OCI-LY7 (cell line): ENCODE results near the gene TDRD5. TPM values are rescaled to one million over a fixed set of nuclear protein-coding genes. Genes with fewer than 3 reads are reported as not detected.
"Not testable (repeated sequence)": the region's sequence is repeated elsewhere in the genome, so short reads cannot be mapped to it uniquely, and the experiment has no call there.

Source experiments
- BruUV-seq: library from RNA; stranded (reverse); fragments of 400-500 nt; replicated peaks from 2 replicates; lab custom pipeline; 2021; lab: Mats Ljungman, UMichigan
- CTCF ChIA-PET: fragments of 300-600 bp; sonication (Branson Sonifier 250); formaldehyde crosslinking; loops from one replicate; lab custom pipeline; 2022; ENCODE audit warnings: antibody characterized with exemption; ENCODE audit not compliant: unreplicated experiment; lab: Charles Lee
- POLR2A ChIA-PET: fragments of 300-600 bp; sonication (Branson Sonifier 250); formaldehyde crosslinking; loops from one replicate; lab custom pipeline; 2022; ENCODE audit warnings: antibody characterized with exemption; lab: Charles Lee
- DNase-seq: peaks from one replicate; pipeline ENCODE4 v3.0.0-alpha.2; 2015; ENCODE audit warnings: low spot score
- H2AFZ ChIP-seq: fragments of 200-600 bp; sonication (generic), shearing (Covaris generic); 2 replicates; pipeline ENCODE4 v1.6.1; 2014; ENCODE audit warnings: mild to moderate bottlenecking, antibody characterized with exemption, low read length, moderate library complexity
- H3K27ac ChIP-seq: fragments of 200-600 bp; sonication (generic); 2 replicates; pipeline ENCODE4 v1.5.1; 2014; ENCODE audit warnings: mixed run types, low read depth, mild to moderate bottlenecking, moderate library complexity, low read length, inconsistent platforms; ENCODE audit not compliant: poor library complexity, severe bottlenecking
- H3K36me3 ChIP-seq: fragments of 200-600 bp; sonication (generic); 2 replicates; pipeline ENCODE4 v1.6.1; 2014; ENCODE audit warnings: mild to moderate bottlenecking, antibody characterized with exemption, low read length, moderate library complexity, mixed read lengths; ENCODE audit not compliant: insufficient read depth
- H3K4me1 ChIP-seq: fragments of 200-600 bp; sonication (generic); 2 replicates; pipeline ENCODE4 v1.5.1; 2014; ENCODE audit warnings: mild to moderate bottlenecking, low read length; ENCODE audit not compliant: insufficient read depth, poor library complexity, severe bottlenecking
- H3K4me2 ChIP-seq: fragments of 200-600 bp; sonication (generic); 2 replicates; pipeline ENCODE4 v1.6.1; 2014; ENCODE audit warnings: mild to moderate bottlenecking, low read length
- H3K4me3 ChIP-seq: fragments of 200-600 bp; sonication (generic); 2 replicates; pipeline ENCODE4 v1.5.1; 2014; ENCODE audit warnings: mild to moderate bottlenecking, low read depth, low read length; ENCODE audit not compliant: poor library complexity, severe bottlenecking
- H3K79me2 ChIP-seq: fragments of 200-600 bp; sonication (generic); 2 replicates; pipeline ENCODE4 v1.6.1; 2016; ENCODE audit warnings: low read depth, mild to moderate bottlenecking, low read length, moderate library complexity, mixed read lengths; ENCODE audit not compliant: insufficient read depth
- H3K9me2 ChIP-seq: fragments of 200-600 bp; sonication (generic); 2 replicates; pipeline ENCODE4 v1.6.1; 2016; ENCODE audit warnings: mild to moderate bottlenecking, low read length, mixed read lengths; ENCODE audit not compliant: insufficient read depth
- H3K9me3 ChIP-seq: fragments of 200-600 bp; sonication (generic); 2 replicates; pipeline ENCODE4 v1.6.1; 2014; ENCODE audit warnings: mild to moderate bottlenecking, mixed run types, low read length, mixed read lengths
- H4K20me1 ChIP-seq: fragments of 200-600 bp; sonication (generic); 2 replicates; pipeline ENCODE4 v1.6.1; 2014; ENCODE audit warnings: mild to moderate bottlenecking, antibody characterized with exemption, low read length, moderate library complexity, mixed read lengths; ENCODE audit not compliant: insufficient read depth
- EZH2phosphoT487 ChIP-seq: fragments of 200-600 bp; sonication (generic); IDR thresholded peaks from 2 replicates; pipeline ENCODE4 v1.6.1; 2018; ENCODE audit warnings: low read depth, borderline replicate concordance, mild to moderate bottlenecking, mixed run types, antibody characterized with exemption, low read length, moderate library complexity, mixed read lengths
- intact Hi-C: fragments of 100-400 bp; cut with micrococcal nuclease; formaldehyde crosslinking; loops from one replicate; pipeline ENCODE4 v1.10.0; 2022; ENCODE audit not compliant: unreplicated experiment
- total RNA-seq, 2 experiments: library from RNA; depleted of rRNA in 1 of 2; stranded (reverse); fragments of >200 nt in 1 of 2; shearing (Covaris generic) in 1 of 2; gene quantifications; 2 replicates each; pipeline ENCODE4 v1.2.3, GENCODE V29; 2014 to 2022
- TF ChIP-seq, protein P1 (sequence below): fragments of 200-600 bp; sonication (generic); conservative IDR thresholded peaks from 2 replicates; pipeline ENCODE4 v1.5.1; 2014; ENCODE audit warnings: mild to moderate bottlenecking, antibody characterized with exemption, low read length, moderate library complexity, mixed read lengths

The TDRD5 gene
- total RNA-seq, 2 experiments from 2014 or later = not detected

DNA sequence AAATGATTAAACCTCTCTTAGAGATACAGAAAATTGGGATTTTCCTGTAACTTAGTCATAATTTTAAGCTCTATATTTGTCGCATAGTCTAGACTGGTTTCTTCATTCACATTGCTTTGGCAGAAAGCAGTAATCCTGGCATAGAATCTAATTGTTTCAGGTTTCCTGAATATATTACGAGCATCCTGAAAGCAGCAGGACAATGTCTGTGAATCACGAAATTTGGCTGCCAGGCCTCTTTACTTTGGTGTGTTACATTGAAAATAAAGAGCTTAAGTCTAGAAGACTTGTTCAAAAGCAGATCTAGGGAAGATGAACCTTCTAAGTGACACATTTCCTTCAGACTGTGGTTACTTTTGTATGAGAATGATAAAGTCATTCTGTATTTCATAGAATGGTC lies 72.2 kb downstream of the TDRD5 start:
- no peak for TF ChIP-seq EZH2phosphoT487
- TF ChIP-seq, protein P1, sequence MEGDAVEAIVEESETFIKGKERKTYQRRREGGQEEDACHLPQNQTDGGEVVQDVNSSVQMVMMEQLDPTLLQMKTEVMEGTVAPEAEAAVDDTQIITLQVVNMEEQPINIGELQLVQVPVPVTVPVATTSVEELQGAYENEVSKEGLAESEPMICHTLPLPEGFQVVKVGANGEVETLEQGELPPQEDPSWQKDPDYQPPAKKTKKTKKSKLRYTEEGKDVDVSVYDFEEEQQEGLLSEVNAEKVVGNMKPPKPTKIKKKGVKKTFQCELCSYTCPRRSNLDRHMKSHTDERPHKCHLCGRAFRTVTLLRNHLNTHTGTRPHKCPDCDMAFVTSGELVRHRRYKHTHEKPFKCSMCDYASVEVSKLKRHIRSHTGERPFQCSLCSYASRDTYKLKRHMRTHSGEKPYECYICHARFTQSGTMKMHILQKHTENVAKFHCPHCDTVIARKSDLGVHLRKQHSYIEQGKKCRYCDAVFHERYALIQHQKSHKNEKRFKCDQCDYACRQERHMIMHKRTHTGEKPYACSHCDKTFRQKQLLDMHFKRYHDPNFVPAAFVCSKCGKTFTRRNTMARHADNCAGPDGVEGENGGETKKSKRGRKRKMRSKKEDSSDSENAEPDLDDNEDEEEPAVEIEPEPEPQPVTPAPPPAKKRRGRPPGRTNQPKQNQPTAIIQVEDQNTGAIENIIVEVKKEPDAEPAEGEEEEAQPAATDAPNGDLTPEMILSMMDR = no peak
- no peaks in the 10 kb centered on the region for H3K36me3 ChIP-seq
- DNase-seq = no peak
- no peak overlapping the region for H3K4me2 ChIP-seq
- H3K4me3 ChIP-seq = no peak overlapping the region
- intact Hi-C loops = no loop called here
- H3K9me2 ChIP-seq = no peaks in the 10 kb centered on the region
- POLR2A ChIA-PET = no interaction called here
- CTCF ChIA-PET = no interaction called here
- no peaks in the 10 kb centered on the region for H3K9me3 ChIP-seq
- H3K79me2 ChIP-seq = no peaks in the 10 kb centered on the region
- H4K20me1 ChIP-seq = no peaks in the 10 kb centered on the region
- no TSS peak for BruUV-seq
- no peak overlapping the region for H2AFZ ChIP-seq
- H3K27ac ChIP-seq = no peak overlapping the region
- no peaks in the 10 kb centered on the region for H3K4me1 ChIP-seq

DNA sequence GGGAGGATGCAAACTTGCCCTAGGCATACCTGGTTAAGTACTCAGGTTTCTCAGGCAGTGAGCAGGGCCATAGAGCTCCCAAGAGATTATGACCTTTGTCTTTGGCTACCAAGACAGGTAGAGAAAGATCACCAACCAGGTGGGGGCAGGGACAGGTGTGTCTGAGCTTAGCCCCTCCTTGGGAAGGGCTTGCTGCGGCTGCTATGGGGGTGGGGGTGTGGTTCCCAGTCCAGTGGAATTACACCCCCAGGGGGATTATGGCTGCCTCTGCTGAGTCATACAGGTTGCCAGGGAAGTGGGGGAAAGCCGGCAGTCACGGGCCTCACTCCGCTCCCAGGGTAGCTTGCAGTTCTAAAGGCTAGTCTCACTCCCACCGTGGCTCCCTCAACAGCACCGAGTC lies 86.2 kb downstream of the TDRD5 start:
- H3K4me2 ChIP-seq = no peak overlapping the region
- H3K9me3 ChIP-seq = 0 out of 2 replicates have a peak, but pooled peaks cover 5% of the 10 kb centered on the region
- no peak for TF ChIP-seq EZH2phosphoT487
- TF ChIP-seq, protein P1 = no peak
- H3K9me2 ChIP-seq = no peaks in the 10 kb centered on the region
- BruUV-seq = no TSS peak
- H3K27ac ChIP-seq = no peak overlapping the region
- H3K4me3 ChIP-seq = no peak overlapping the region
- no peaks in the 10 kb centered on the region for H3K36me3 ChIP-seq
- H4K20me1 ChIP-seq = no peaks in the 10 kb centered on the region
- ChIA-PET POLR2A (interaction anchor here (1.1 kb wide), 1 partner anchor 10 kb away, joined by 3 read pairs; no protein-coding TSS in a partner anchor), CTCF (no interaction called here)
- H2AFZ ChIP-seq = no peak overlapping the region
- H3K4me1 ChIP-seq = no peaks in the 10 kb centered on the region
- no peak for DNase-seq
- H3K79me2 ChIP-seq = no peaks in the 10 kb centered on the region
- intact Hi-C loops = no loop called here

DNA sequence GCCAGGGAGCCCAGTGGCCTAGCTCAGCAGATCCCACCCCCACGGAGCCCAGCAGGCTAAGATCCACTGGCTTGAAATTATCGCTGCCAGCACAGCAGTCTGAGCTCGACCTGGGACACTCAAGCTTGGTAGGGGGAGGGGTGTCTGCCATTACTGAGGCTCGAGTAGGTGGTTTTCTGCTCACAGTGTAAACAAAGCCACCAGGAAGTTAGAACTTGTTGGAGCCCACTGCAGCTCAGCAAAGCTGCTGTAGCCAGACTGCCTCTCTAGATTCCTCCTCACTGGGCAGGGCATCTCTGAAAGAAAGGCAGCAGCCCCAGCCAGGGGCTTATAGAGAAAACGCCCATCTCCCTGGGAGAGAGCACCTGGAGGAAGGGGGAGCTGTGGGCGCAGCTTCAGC lies 102.9 kb downstream of the TDRD5 start:
- H3K36me3 ChIP-seq, H3K4me3 ChIP-seq, H3K27ac ChIP-seq, H3K9me3 ChIP-seq, H3K79me2 ChIP-seq, CTCF ChIA-PET, H2AFZ ChIP-seq, H3K4me1 ChIP-seq, DNase-seq, H3K9me2 ChIP-seq, H4K20me1 ChIP-seq, intact Hi-C loops, H3K4me2 ChIP-seq, BruUV-seq: not testable (repeated sequence)
- POLR2A ChIA-PET = interaction anchor here (0.6 to 1.3 kb wide), 2 partner anchors 18 to 408 kb away, joined by 3 to 5 read pairs; no protein-coding TSS in a partner anchor
